PFSK-1 (cell line): ENCODE measurements around the gene SULT2B1.

Experiments used
- FOXP2 ChIP-seq: optimal IDR thresholded peaks from 2 replicates; pipeline ENCODE3; 2011; ENCODE audit warnings: borderline replicate concordance, control low read depth, inconsistent platforms; ENCODE audit not compliant: insufficient read depth; ENCODE audit errors: extremely low read length, extremely low read depth
- POLR2AphosphoS5 ChIP-seq: IDR thresholded peaks from 2 replicates; pipeline ENCODE4 v1.6.1; 2012; ENCODE audit warnings: low read depth, mild to moderate bottlenecking, control low read depth, low read length, moderate library complexity
- SIN3A ChIP-seq: IDR thresholded peaks from 2 replicates; pipeline ENCODE4 v1.6.1; 2012; ENCODE audit warnings: mild to moderate bottlenecking, low read length, moderate library complexity, borderline replicate concordance; ENCODE audit not compliant: insufficient read depth
- TAF1 ChIP-seq: IDR thresholded peaks from 2 replicates; pipeline ENCODE4 v1.6.1; 2012; ENCODE audit warnings: low read length, control low read depth, borderline replicate concordance; ENCODE audit not compliant: insufficient read depth
- TF ChIP-seq, protein P1 (sequence below), 2 experiments: IDR thresholded peaks; 2 replicates each; pipeline versions ENCODE4 v1.6.1 to v1.8.0; 2011 to 2012; ENCODE audit warnings: low read depth in 2 of 2, low read length in 2 of 2, control low read depth in 1 of 2, inconsistent platforms in 1 of 2, mild to moderate bottlenecking in 1 of 2, moderate library complexity in 1 of 2; ENCODE audit not compliant: insufficient read depth in 1 of 2

DNA sequence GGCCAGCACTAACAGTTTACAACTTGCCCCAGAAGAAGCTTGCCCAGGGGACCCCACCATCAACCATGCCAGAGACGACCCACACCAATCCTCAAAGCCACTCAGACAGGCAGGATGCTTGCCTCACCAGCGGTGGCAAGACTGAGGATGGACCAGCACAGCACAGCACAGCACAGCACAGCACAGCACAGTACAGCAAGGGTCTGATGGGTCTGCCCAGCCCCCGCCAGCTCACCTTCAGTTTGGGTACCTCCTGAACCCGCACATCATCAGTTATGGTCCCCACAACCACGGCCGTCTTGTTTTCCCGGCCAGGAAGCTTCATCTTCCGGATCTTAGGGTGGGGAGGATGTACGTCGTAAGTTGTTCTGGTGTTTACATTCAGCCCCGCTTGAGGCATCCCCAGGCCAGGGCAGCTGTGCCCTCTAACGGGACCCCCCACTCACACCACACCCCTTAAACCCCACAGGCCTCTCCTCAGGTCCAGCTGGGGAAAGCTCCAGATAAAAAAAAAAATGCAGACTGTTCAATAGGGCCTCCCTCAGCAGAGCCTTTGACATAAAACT, 64.6 kb downstream of the SULT2B1 start:
- no peak for TF ChIP-seq POLR2AphosphoS5
- no peak for TF ChIP-seq TAF1
- TF ChIP-seq, protein P1, sequence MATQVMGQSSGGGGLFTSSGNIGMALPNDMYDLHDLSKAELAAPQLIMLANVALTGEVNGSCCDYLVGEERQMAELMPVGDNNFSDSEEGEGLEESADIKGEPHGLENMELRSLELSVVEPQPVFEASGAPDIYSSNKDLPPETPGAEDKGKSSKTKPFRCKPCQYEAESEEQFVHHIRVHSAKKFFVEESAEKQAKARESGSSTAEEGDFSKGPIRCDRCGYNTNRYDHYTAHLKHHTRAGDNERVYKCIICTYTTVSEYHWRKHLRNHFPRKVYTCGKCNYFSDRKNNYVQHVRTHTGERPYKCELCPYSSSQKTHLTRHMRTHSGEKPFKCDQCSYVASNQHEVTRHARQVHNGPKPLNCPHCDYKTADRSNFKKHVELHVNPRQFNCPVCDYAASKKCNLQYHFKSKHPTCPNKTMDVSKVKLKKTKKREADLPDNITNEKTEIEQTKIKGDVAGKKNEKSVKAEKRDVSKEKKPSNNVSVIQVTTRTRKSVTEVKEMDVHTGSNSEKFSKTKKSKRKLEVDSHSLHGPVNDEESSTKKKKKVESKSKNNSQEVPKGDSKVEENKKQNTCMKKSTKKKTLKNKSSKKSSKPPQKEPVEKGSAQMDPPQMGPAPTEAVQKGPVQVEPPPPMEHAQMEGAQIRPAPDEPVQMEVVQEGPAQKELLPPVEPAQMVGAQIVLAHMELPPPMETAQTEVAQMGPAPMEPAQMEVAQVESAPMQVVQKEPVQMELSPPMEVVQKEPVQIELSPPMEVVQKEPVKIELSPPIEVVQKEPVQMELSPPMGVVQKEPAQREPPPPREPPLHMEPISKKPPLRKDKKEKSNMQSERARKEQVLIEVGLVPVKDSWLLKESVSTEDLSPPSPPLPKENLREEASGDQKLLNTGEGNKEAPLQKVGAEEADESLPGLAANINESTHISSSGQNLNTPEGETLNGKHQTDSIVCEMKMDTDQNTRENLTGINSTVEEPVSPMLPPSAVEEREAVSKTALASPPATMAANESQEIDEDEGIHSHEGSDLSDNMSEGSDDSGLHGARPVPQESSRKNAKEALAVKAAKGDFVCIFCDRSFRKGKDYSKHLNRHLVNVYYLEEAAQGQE (IDR thresholded peaks at IDR 0.05; ENCODE audit: insufficient read depth in 1 of 2, low read depth in 2 of 2, low read length in 2 of 2), result no peak
- TF ChIP-seq SIN3A, result no peak
- TF ChIP-seq FOXP2, result no peak
